Measurements from ENCODE around the gene ASCL5.

DNA sequence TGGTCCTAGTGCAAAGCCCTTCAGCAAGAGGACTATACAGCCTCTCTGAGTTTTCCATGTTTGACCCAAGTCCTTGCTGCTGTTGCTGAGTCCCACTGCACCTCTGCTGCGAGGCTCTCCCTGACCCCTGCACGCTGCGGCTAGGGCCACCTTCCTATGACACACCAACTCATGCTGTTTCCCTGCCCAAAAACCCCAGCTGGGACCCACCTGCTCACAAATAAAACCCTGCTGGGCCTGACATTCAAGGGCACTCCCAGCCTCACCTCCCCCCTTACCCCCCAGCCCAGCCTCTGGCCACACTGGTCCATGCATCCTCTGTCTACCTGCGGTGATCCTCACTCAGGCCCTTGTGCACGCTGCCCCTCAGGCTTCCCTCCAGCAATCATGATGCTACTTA, 12.3 kb upstream of the ASCL5 start:
- TF ChIP-seq, protein P1, sequence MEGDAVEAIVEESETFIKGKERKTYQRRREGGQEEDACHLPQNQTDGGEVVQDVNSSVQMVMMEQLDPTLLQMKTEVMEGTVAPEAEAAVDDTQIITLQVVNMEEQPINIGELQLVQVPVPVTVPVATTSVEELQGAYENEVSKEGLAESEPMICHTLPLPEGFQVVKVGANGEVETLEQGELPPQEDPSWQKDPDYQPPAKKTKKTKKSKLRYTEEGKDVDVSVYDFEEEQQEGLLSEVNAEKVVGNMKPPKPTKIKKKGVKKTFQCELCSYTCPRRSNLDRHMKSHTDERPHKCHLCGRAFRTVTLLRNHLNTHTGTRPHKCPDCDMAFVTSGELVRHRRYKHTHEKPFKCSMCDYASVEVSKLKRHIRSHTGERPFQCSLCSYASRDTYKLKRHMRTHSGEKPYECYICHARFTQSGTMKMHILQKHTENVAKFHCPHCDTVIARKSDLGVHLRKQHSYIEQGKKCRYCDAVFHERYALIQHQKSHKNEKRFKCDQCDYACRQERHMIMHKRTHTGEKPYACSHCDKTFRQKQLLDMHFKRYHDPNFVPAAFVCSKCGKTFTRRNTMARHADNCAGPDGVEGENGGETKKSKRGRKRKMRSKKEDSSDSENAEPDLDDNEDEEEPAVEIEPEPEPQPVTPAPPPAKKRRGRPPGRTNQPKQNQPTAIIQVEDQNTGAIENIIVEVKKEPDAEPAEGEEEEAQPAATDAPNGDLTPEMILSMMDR (IDR thresholded peaks at IDR 0.05) = no peak
- TF ChIP-seq POLR2A (IDR thresholded peaks at IDR 0.05) = no peak
